CD14-positive monocyte (primary cell): ENCODE results near the gene DCP1B. TPM values are rescaled to one million over a fixed set of nuclear protein-coding genes. Genes with fewer than 3 reads are reported as not detected.

Experiments
- DNase-seq, 3 donors: peaks; one replicate each; pipeline ENCODE4 v3.0.0-alpha.2; 2011 to 2022
- H2AFZ ChIP-seq: 2 replicates; pipeline ENCODE4 v1.6.0; 2012; ENCODE audit warnings: mild to moderate bottlenecking, low read depth, low read length, inconsistent platforms; ENCODE audit not compliant: insufficient read depth, poor library complexity, severe bottlenecking
- H3K27ac ChIP-seq, 2 donors: 1 replicate in 1 of 2; 2 replicates in 1 of 2; pipeline ENCODE4 v1.5.1; 2012 to 2013; ENCODE audit warnings: low read length in 2 of 2, control low read depth in 1 of 2, inconsistent platforms in 1 of 2, low read depth in 1 of 2, mild to moderate bottlenecking in 1 of 2
- H3K27me3 ChIP-seq, 2 donors: one replicate each; pipeline versions ENCODE4 v1.6.0 to v1.6.1; 2011 to 2013; ENCODE audit warnings: low read length in 2 of 2; ENCODE audit not compliant: control insufficient read depth in 2 of 2, insufficient read depth in 2 of 2
- H3K36me3 ChIP-seq, 2 donors: replicated peaks in 1 of 2; 1 replicate in 1 of 2; 2 replicates in 1 of 2; pipeline versions ENCODE4 v1.5.1 to v1.6.1; 2012 to 2013; ENCODE audit warnings: low read length in 2 of 2, control low read depth in 1 of 2, inconsistent platforms in 1 of 2, mild to moderate bottlenecking in 1 of 2; ENCODE audit not compliant: insufficient read depth in 2 of 2, control insufficient read depth in 1 of 2
- H3K4me1 ChIP-seq, 2 donors: 1 replicate in 1 of 2; 2 replicates in 1 of 2; pipeline versions ENCODE4 v1.5.1 to v1.6.1; 2012 to 2013; ENCODE audit warnings: low read length in 2 of 2, control low read depth in 1 of 2, inconsistent platforms in 1 of 2, mild to moderate bottlenecking in 1 of 2, moderate library complexity in 1 of 2; ENCODE audit not compliant: insufficient read depth in 2 of 2, control insufficient read depth in 1 of 2
- H3K4me2 ChIP-seq: replicated peaks from 2 replicates; pipeline ENCODE3; 2012; ENCODE audit warnings: low read length, moderate library complexity, mild to moderate bottlenecking; ENCODE audit not compliant: poor library complexity, severe bottlenecking; ENCODE audit errors: extremely low read depth
- H3K4me3 ChIP-seq, 3 experiments: fragments of 200-600 bp in 1 of 3; sonication (generic) in 1 of 3; replicated peaks in 1 of 3; 1 replicate in 2 of 3; 2 replicates in 1 of 3; pipeline ENCODE4 v1.5.1; 2011 to 2013; ENCODE audit warnings: low read length in 3 of 3, mild to moderate bottlenecking in 3 of 3, control low read depth in 2 of 3, low read depth in 2 of 3, inconsistent platforms in 1 of 3, moderate library complexity in 1 of 3
- H3K79me2 ChIP-seq: 2 replicates; pipeline ENCODE4 v1.6.0; 2012; ENCODE audit warnings: mild to moderate bottlenecking, control low read depth, inconsistent platforms, low read length, moderate library complexity; ENCODE audit not compliant: insufficient read depth
- H3K9ac ChIP-seq: 2 replicates; pipeline ENCODE4 v1.6.0; 2017; ENCODE audit warnings: low read length, mild to moderate bottlenecking; ENCODE audit not compliant: insufficient read depth, poor library complexity, severe bottlenecking
- H3K9me3 ChIP-seq, 2 donors: replicated peaks in 1 of 2; 1 replicate in 1 of 2; 2 replicates in 1 of 2; pipeline versions ENCODE4 v1.5.1 to v1.6.1; 2012 to 2013; ENCODE audit warnings: low read length in 2 of 2, control low read depth in 1 of 2; ENCODE audit not compliant: control insufficient read depth in 1 of 2, insufficient read depth in 1 of 2
- H4K20me1 ChIP-seq: 2 replicates; pipeline ENCODE4 v1.6.0; 2012; ENCODE audit warnings: mild to moderate bottlenecking, low read length, control low read depth, moderate library complexity; ENCODE audit not compliant: insufficient read depth
- H3K27ac Mint-ChIP-seq, 7 donors: one replicate each; pipeline ENCODE4 v1.8.0; 2020; ENCODE audit warnings: mild to moderate bottlenecking in 7 of 7, mixed read lengths in 7 of 7, moderate library complexity in 6 of 7, inconsistent platforms in 2 of 7
- H3K27me3 Mint-ChIP-seq, 3 donors: one replicate each; pipeline ENCODE4 v1.8.0; 2021 to 2022; ENCODE audit warnings: low read depth in 3 of 3, mild to moderate bottlenecking in 3 of 3, mixed read lengths in 3 of 3, moderate library complexity in 3 of 3, inconsistent platforms in 1 of 3
- H3K36me3 Mint-ChIP-seq, 2 donors: one replicate each; pipeline ENCODE4 v1.8.0; 2020; ENCODE audit warnings: mixed read lengths in 2 of 2, inconsistent platforms in 1 of 2, mild to moderate bottlenecking in 1 of 2
- H3K4me1 Mint-ChIP-seq: one replicate; pipeline ENCODE4 v1.8.0; 2020; ENCODE audit warnings: mild to moderate bottlenecking, mixed read lengths
- H3K4me3 Mint-ChIP-seq, 2 donors: one replicate each; pipeline ENCODE4 v1.8.0; 2020; ENCODE audit warnings: mild to moderate bottlenecking in 2 of 2, mixed read lengths in 2 of 2, moderate library complexity in 1 of 2
- H3K9me3 Mint-ChIP-seq, 7 donors: one replicate each; pipeline ENCODE4 v1.8.0; 2020 to 2022; ENCODE audit warnings: mixed read lengths in 7 of 7, mild to moderate bottlenecking in 6 of 7, moderate library complexity in 6 of 7, inconsistent platforms in 2 of 7
- WGBS: methylation state at CpG from one replicate; pipeline ENCODE4 v1.1.5; 2013; ENCODE audit warnings: missing lambda C conversion rate; ENCODE audit not compliant: insufficient coverage; 5-methylcytosine and 5-hydroxymethylcytosine counted together
- intact Hi-C, 2 donors: fragments of 100-400 bp; cut with micrococcal nuclease; formaldehyde crosslinking; loops; one replicate each; pipeline versions ENCODE4 v1.15.0 to v1.15.1; 2023
- polyA plus RNA-seq, 3 donors: library from polyadenylated mRNA; depleted of rRNA in 1 of 3; unstranded in 2 of 3; stranded (reverse) in 1 of 3; fragments of 300-500 nt in 2 of 3; fragments of >200 nt in 1 of 3; fragmentation: Illumina TruSeq in 2 of 3; gene quantifications; 1 replicate in 2 of 3; 2 replicates in 1 of 3; pipeline ENCODE4 v1.2.3, GENCODE V29; 2012 to 2021
- TF ChIP-seq, protein P1 (sequence below): fragments of 200-600 bp; IDR thresholded peaks from one replicate; pipeline ENCODE4 v1.8.0; 2022; ENCODE audit warnings: antibody characterized with exemption, mild to moderate bottlenecking

Gene DCP1B
- polyA plus RNA-seq, 3 donors, result 3.6 to 5.1 (median 4.9) TPM

DNA sequence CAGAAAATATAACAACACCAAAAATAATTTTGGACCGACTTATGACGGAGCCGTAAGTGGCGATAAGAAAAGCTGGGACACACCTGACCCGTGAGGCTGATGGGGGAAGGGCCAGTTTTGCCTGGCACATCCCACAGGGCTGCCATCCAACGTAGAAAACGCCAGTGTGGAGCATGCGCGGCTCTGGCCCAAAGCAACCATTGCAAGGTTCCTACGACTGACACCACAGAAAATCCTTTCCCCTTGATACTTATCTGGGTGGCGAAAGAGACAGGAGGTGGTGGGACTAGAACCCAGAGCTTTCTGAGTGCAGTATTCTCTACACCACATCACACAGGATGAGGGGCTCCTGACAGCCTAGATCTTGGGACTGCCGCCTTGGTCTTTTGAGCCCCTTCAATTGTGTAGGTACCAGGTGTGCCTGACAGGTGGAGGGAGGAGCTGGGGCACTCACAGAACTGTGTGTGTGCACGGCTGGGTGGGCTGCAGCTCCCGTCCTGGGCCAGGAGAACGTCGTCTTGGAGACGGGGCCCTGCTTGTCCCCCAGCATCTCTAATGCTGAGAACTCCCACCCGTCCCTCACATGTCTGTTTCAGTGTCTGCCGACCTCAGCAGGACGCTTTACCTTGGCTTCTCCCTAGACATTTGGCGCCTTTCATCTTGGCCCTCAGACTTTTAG, 68.4 kb downstream of the DCP1B start:
- Histone ChIP-seq H3K9ac (no peak overlapping the region), H2AFZ (no peak overlapping the region), H3K4me3 (no peak overlapping the region), H3K4me2 (no peak overlapping the region), H4K20me1 (no peaks in the 10 kb centered on the region), H3K27ac (no peak overlapping the region), H3K4me1 (peaks cover 3 to 12% of the 10 kb centered on the region in 2 donors), H3K27me3 (no peaks in the 10 kb centered on the region), H3K79me2 (no peaks in the 10 kb centered on the region), H3K36me3 (peaks cover 0 to 23% of the 10 kb centered on the region in 2 donors), H3K9me3 (no peaks in the 10 kb centered on the region)
- DNase-seq, result no peak
- Mint-ChIP-seq H3K27me3 (peaks cover 0 to 6% (median 4%) of the 10 kb centered on the region in 3 donors), H3K4me1 (peaks cover 18% of the 10 kb centered on the region), H3K4me3 (no peak overlapping the region), H3K36me3 (peaks cover 11 to 17% of the 10 kb centered on the region in 2 donors), H3K27ac (peak overlapping the region in 1 of 7 donors; percentile 34), H3K9me3 (no peaks in the 10 kb centered on the region)
- intact Hi-C loops, result loop anchor here in 1 of 2 donors (5.0 kb wide), 1 partner anchor 284 kb away; no protein-coding TSS in a partner anchor
- TF ChIP-seq, protein P1, sequence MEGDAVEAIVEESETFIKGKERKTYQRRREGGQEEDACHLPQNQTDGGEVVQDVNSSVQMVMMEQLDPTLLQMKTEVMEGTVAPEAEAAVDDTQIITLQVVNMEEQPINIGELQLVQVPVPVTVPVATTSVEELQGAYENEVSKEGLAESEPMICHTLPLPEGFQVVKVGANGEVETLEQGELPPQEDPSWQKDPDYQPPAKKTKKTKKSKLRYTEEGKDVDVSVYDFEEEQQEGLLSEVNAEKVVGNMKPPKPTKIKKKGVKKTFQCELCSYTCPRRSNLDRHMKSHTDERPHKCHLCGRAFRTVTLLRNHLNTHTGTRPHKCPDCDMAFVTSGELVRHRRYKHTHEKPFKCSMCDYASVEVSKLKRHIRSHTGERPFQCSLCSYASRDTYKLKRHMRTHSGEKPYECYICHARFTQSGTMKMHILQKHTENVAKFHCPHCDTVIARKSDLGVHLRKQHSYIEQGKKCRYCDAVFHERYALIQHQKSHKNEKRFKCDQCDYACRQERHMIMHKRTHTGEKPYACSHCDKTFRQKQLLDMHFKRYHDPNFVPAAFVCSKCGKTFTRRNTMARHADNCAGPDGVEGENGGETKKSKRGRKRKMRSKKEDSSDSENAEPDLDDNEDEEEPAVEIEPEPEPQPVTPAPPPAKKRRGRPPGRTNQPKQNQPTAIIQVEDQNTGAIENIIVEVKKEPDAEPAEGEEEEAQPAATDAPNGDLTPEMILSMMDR, result no peak
- WGBS, result 95% methylated on average over 13 of the region's 21 CpGs

DNA sequence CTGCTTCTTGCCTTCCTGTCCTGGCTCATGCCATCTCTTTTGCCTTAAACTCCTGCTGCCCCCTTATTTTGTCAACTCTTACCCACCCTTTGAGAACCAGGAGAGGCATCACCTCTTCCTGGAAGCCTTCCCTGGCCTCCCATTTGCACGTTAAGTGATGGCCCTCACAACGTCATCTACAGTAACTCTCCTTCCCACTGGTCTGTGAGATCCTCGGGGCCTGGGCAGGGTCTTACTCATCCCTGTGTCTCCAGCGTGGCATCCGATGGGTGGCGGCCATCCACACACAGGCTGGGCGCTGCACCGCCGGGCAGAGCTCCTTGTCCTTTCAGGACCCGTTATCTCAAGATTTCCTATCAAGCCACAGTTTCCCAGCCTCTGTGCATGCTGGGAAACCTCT, 69.0 kb downstream of the DCP1B start:
- H3K9me3 ChIP-seq, result no peaks in the 10 kb centered on the region
- no peak overlapping the region for H3K4me2 ChIP-seq
- H3K36me3 ChIP-seq, result peaks cover 0 to 20% of the 10 kb centered on the region in 2 donors
- TF ChIP-seq, protein P1, result no peak
- no peak overlapping the region for H3K27ac ChIP-seq
- intact Hi-C loops, result loop anchor here in 1 of 2 donors (5.0 kb wide), 1 partner anchor 283 kb away; no protein-coding TSS in a partner anchor
- Mint-ChIP-seq H3K4me3 (no peak overlapping the region), H3K27ac (peak overlapping the region in 1 of 7 donors; percentile 63), H3K36me3 (peaks cover 9 to 11% of the 10 kb centered on the region in 2 donors), H3K4me1 (peaks cover 21% of the 10 kb centered on the region), H3K27me3 (peaks cover 0 to 6% (median 4%) of the 10 kb centered on the region in 3 donors), H3K9me3 (no peaks in the 10 kb centered on the region)
- WGBS, result 89% methylated on average over 9 of the region's 10 CpGs
- no peaks in the 10 kb centered on the region for H3K27me3 ChIP-seq
- H3K4me3 ChIP-seq, result no peak overlapping the region
- H3K9ac ChIP-seq, result no peak overlapping the region
- no peaks in the 10 kb centered on the region for H3K79me2 ChIP-seq
- no peak for DNase-seq
- no peak overlapping the region for H2AFZ ChIP-seq
- H4K20me1 ChIP-seq, result no peaks in the 10 kb centered on the region
- H3K4me1 ChIP-seq, result peaks cover 8 to 18% of the 10 kb centered on the region in 2 donors
